ENCODE results near the gene GAB4.

GAB4 gene

DNA sequence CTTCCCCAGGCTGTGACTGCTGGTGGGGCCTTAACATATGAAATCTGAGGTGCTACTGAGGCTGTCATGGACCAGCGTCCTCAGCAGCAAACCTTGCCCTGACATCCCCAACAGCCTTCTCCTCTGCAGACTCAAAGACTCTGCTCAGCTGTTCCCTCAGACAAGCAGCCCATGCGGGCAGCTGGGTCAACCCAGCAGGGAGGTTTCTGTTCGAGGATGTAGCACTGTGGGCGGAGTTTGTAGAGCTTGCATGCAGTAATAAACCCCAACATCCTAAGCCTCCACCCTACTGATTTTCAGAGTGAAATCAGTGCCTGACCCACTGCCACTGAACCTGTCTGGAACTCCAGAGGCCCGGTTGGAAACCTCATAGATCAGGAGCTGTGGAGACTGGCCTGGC, 94.0 kb downstream of the GAB4 start:
- DNase-seq (ENCODE audit: low read depth): no peak

DNA sequence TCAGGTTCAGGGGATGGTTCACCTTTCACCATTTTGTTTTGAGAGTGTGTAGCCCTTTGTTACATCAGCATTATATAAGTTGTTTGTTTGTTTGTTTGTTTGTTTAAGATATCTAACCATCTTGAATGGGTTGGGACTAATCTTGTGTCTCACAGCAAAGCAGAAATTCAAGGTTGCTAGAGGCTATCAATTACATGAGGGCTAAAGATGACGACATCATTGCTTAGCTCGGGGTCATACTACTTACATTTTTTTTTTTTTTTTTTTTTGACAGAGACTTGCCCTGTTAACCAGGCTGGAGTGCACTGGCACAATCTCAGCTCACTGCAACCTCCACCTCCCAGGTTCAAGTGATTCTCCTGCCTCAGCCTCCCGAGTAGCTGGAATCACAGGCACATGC, 95.7 kb downstream of the GAB4 start:
- no peak for DNase-seq (ENCODE audit: low read depth)

All from stimulated activated CD4-positive, alpha-beta T cell treated with anti-CD3 and anti-CD28 coated beads, Interleukin-2, amount 100 ng/mL, for 4 hours (primary cell).